ENCODE data around the gene ATG9A. TPM values are rescaled to one million over a fixed set of nuclear protein-coding genes. Genes with fewer than 3 reads are reported as not detected.
A peak's percentile ranks its signal among the peaks of the same experiment; 100 is the strongest.

ATG9A gene
- polyA plus RNA-seq, 10 donors, result 27.9 to 37.3 (median 32.6) TPM

DNA sequence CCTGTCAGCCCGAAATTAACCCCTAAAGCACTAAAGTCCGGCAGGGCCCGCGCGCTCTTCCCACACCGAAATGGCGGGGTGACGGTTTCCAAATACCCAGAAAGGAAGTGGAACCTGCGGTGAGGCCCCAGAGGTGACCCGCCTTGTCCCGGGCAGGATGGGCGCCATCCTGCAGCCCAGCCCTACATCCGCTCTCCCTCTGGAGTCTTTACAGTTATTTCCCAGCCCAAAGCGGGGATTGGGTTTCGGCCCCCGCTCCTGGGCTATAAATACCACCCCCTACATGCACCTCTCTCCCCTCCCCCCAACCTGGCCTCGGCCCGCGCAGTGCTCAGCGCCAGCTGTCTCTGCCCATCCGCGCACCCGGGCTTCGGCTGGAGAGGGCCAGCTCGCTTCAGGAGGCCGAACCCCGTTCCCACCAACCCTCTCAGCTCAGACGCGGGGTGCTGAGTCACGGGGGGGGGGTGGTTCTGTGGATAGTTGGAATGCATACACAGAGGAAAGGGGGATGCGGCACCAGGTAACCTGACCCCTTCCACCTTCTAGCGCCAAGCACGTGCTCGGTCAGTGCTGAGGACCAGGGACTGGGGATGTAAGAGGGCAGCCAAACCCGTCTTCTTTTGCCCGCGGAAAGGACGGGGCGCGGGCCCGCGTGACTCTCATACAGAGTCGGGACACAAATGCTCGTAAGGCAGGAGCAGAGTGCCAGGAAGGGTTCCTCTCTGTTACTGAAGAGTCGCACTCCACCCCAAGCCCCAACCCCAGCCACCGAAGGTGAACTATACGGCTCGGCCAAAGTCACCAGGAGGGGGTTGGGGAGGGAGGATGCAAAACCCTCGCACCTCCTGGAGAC, 23.7 kb upstream of the ATG9A start, which contains the start of gene TUBA4B:
TUBA4B (plus strand) TSS at position 344 of the 853 bp plus-strand sequence; CDS start at position 509, 165 bp downstream.
- peak; percentile 52 to 59 (median 55) for DNase-seq

DNA sequence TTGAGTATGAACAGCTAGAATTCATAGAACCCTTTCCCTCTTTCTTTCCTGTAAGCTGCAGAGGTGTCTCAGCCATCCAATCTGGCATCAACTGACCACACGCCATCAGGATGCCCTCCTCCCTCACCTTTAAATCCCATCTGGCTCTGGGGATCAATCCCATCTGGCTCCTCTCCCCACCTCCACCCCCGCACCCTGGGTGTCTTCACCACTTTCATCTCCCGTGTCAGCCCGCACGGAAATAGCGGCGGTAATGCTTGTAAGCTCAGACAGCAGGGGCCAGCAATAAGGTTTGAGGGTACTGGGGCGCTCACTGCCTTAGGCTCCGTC, 23.1 kb upstream of the ATG9A start:
- DNase-seq, result no peak

DNA sequence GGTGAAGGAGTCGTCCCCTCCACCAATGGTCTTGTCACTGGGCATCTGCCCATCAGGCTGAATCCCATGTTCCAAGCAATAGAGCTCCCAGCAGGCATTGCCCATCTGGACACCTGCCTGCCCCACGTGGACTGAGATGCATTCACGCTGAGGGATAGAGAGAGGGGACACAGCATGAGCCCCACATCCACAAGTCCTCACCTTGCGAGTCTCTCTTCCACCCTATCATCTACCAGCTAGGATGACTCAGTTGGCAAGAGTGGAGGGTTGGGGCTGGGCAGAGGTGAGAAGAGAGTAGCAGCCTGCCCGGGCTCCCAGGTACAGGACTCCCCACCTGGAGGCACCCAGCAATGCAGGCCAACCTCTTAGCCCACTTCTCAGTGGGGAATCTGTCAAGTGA, 22.6 kb upstream of the ATG9A start:
- DNase-seq, result no peak

DNA sequence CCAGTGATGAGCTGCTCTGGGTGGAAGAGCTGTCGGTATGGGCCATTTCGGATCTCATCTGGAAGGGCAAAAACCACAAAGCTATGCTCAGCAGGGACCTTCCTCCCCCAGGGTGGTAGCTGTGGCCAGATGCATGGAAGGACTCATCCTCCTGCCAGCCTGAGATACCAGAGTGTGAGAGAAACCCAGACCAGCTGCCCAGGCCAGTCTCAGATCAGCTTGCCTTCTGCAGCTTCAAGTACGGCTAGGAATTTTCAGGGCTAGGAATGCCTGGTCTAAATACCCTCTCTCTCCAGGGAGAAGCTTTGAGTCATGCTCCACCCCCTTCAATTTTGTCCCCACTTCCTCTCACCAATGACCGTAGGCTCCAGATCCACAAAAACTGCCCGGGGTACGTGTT, 22.2 kb upstream of the ATG9A start:
- no peak for DNase-seq

DNA sequence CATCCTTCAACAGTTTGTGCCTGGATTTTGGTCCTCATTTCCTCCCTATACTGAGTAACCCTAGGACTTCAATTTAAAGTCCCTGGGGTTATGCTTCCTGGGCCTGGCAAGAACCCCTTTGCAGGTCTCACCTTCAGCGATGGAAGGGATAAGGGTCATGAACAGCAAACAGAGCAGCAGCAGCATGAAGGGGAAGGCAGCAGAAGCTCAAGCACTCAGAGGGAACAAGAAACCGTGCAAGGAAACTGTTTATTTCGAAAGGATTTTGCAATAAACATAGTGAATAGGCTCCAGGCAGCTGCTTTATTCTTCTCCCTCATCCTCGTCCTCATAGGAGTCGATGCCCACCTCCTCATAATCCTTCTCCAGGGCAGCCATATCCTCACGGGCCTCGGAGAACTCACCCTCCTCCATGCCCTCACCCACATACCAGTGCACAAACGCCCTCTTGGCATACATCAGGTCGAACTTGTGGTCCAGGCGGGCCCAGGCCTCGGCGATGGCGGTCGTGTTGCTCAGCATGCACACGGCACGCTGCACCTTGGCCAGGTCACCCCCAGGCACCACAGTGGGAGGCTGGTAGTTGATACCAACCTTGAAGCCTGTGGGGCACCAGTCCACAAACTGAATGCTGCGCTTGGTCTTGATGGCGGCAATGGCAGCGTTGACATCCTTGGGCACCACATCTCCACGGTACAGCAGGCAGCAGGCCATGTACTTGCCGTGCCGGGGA, 20.8 kb upstream of the ATG9A start:
- DNase-seq, result no peak

DNA sequence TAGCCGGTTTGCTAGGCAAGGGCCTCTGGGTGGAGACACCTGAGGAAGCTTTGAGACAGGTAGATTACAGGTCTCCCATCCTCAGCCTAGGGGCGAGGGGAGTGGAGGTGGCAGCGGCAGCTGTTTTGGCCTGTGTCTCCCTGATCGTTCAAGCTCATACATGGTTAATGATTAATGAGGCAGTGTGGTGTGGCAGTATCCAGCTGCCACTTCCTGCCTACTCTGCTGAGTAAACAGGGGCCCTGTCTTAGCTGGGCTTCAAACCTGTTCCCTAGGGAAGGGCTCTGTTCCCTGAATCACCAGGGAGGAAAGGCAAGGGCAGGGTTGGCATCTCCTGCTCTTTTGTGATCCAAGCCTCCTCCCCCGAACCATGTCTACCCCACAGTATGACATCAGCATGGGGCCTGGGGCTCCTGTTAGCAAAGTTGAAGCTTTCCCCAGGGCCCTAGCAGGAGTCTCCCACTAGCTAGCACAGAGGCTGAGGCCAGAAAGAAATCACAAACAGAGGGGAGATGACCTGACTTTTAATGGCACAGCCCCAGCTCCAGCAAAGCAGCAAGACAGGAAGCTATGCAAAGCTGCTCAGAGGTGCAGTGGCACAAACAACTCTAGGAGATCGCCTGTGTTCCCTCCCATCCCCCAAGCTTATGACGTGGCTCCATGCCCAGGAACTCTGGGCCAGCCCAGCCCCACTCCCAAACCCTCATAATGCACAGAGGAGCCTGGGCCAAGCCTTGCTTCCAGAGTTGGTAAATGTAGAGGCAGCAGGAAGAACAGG, 20.0 kb upstream of the ATG9A start:
- peak; percentile 42 to 59 (median 51) for DNase-seq

DNA sequence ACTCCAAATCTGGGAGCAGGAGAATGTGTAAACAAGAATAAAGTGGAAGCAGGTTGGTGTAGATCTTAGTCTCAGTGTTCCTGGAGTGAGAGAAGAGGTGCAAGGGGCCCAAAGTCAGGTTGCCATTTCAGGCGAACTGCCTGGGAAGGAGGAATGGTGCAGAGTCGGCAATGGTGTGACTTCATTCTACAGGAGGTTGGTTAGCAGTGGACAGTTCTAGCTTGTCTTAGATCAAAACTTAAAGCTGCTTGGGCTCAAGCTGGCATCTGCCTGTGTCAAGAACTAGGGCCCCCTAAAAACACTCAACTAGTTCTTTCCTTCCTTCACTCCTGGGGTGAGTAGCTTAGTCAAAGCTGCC, 19.4 kb upstream of the ATG9A start:
- no peak for DNase-seq

- DNase-seq, result no peak
Measured at GRCh38 chr2:219247678-219248642, 18.5 kb upstream of the ATG9A start.

DNA sequence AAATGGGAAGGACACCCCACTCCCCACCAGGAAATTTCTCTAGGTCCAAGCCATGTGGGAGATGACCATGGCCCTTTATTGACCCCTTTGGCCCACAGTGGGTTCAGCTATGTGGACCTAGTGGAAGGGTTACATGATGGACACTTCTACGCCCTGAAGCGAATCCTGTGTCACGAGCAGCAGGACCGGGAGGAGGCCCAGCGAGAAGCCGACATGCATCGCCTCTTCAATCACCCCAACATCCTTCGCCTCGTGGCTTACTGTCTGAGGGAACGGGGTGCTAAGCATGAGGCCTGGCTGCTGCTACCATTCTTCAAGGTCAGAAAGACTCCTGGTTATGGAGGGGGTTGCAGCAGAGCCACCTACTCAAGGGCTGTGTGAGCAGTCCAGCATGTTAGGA, 17.1 kb upstream of the ATG9A start:
- DNase-seq, result no peak

DNA sequence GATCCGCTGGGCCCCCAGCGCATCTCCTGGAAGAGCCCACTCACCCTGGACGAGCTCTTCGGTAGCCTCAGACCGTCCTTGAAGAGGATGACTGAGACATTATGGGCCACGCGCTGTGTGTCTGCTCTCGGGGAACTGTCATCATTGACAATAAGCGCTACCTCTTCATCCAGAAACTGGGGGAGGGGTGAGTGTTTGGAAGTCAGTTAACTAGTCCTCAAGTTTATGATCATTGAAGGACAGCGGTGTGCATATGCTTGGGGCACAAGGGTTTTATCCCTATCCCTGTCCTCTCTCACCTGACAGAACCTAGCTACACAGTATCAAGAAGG, 16.4 kb upstream of the ATG9A start:
- no peak for DNase-seq

GRCh38 chr2:219245148-219245898, 15.9 kb upstream of the ATG9A start, which contains the start of the genes GLB1L and STK16:
Gene GLB1L (minus strand): TSS chr2:219245444. CDS start chr2:219243573, 1,871 bp downstream.
Gene STK16 (plus strand): TSS chr2:219245479. CDS start chr2:219246000, 521 bp downstream.
- peak; percentile 92 to 98 (median 96) for DNase-seq

- no peak for DNase-seq
Measured at GRCh38 chr2:219244789-219245147, 15.3 kb upstream of the ATG9A start.

- DNase-seq, result peak in 1 of 3 donors; percentile 64
Measured at GRCh38 chr2:219243291-219243761, 13.9 kb upstream of the ATG9A start.

DNA sequence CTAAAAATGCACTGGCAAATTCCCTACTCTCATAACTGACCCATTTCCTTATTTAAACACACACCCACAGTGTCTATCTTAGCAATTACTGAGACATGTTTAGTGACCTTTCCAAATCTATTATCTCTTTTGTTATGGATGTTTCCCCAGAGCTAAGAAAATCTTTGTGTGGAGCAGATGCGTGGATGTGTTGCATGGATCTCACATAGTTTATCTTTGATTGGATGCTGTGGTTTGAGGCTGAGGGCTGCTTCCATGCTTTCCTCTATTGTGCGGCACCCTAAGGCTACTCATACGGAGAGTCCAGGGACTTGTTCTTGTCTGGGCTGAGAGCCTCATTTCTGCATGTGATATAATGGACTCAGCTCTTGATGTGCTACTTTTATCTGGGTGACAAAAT, 4.9 kb upstream of the ATG9A start:
- DNase-seq, result no peak

- DNase-seq, result no peak
Measured at GRCh38 chr2:219230059-219230540, 664 bp upstream of the ATG9A start.

DNA sequence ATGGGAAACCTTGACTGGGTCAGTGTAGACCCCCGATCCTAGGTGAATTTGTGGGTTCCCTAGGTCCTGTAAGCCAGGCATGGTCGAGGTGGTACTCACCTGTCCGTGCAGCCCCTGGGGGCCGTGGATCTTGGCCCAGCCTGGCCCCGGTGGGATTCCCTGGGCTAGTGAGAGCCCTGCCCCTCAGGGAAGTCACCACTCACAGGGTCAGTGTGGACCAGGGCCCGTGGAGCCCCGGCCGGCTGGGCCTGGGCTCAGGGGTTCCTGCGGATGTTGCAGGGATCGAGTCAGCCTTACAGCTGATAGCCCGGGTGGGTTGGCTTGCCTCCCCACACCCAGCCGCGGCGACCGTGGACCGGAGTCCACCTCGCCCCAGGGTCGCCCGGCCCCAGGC, 528 bp downstream of the ATG9A start:
- DNase-seq, result peak in 1 of 3 donors; percentile 32

DNA sequence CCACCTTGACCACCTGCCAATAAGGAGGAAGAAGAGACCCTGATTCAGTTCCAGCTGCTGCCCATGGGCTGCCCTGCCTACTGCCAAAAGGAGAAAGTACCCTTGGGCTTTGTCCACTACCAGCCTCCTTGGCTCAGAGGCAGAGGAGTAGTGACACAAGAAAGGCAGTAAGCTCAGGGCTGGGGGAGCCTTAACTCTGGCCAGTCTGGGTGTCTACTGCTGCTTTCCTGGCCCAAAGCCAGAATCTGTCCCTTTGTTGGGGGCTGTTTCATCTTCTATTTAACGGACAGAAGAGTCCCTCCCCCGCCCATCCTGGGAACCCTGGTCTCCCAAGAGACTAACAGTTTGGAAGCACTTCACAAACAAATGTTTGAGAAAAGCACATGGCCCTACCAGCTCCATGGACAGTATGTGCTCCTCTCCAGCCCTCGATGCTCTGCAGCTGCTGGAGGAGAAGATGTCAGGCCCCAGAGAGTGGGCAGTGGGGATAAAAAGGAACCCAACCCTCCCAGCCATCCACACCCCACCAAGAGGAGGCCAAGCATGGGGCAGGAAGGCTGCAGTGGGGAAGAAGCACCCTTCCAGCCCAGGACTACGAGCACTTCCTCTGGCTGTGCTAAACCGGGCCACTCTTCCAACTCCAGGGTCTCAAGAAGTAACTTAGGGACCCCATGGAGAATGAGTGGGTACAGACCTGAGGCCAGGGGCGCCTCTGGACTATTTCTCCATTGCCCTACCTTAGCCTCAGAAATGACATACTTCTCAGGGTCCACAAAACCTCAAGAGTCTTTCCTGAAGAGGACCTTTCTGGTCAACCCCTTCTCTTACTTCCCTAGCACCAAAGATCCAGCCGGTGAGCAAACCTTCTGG, 1.2 kb downstream of the ATG9A start:
- no peak for DNase-seq

GRCh38 chr2:219225350-219225749, 4.1 kb downstream of the ATG9A start:
- DNase-seq, result no peak

All from muscle of back (tissue), 11 donors.